Endothelial cell of umbilical vein (primary cell): Measurements from ENCODE around the gene CD37. TPM values are rescaled to one million over a fixed set of nuclear protein-coding genes. Genes with fewer than 3 reads are reported as not detected.

Experiments
- BruUV-seq: library from RNA; stranded (reverse); fragments of 400-500 nt; replicated peaks from 2 replicates; lab custom pipeline; 2021; lab: Mats Ljungman, UMichigan
- CTCF ChIA-PET: fragments of 300-600, 350-600 bp; sonication (Branson Sonifier 250); formaldehyde crosslinking; loops from one replicate; lab custom pipeline; 2021; ENCODE audit warnings: antibody characterized with exemption, inconsistent platforms; lab: Charles Lee
- POLR2A ChIA-PET: fragments of 300-600, 350-600 bp; sonication (Branson Sonifier 250); formaldehyde crosslinking; loops from one replicate; lab custom pipeline; 2021; ENCODE audit warnings: antibody characterized with exemption, inconsistent platforms; lab: Charles Lee
- DNase-seq: peaks from one replicate; pipeline ENCODE4 v3.0.0-alpha.2; 2011; ENCODE audit warnings: low read depth, low spot score
- FAIRE-seq: peaks from 2 replicates; lab custom pipeline; 2011; peaks lifted over from hg19 to GRCh38; lab: Jason Lieb, UNC
- H2AFZ ChIP-seq: 2 replicates; pipeline ENCODE4 v1.6.0; 2012; ENCODE audit warnings: low read depth, low read length, control low read depth, inconsistent platforms
- H3K27ac ChIP-seq: 2 replicates; pipeline ENCODE4 v1.5.1; 2011; ENCODE audit warnings: low read depth, mild to moderate bottlenecking, control low read depth, low read length, moderate library complexity; ENCODE audit not compliant: insufficient read depth
- H3K27me3 ChIP-seq, 2 experiments: 2 replicates each; pipeline versions ENCODE4 v1.6.0 to v1.6.1; 2011; ENCODE audit warnings: low read length in 2 of 2, mixed read lengths in 1 of 2; ENCODE audit not compliant: control insufficient read depth in 2 of 2, insufficient read depth in 2 of 2
- H3K36me3 ChIP-seq, 2 experiments: 2 replicates in 1 of 2; 3 replicates in 1 of 2; pipeline ENCODE4 v1.5.1; 2011; ENCODE audit warnings: low read length in 2 of 2, mild to moderate bottlenecking in 1 of 2, moderate library complexity in 1 of 2; ENCODE audit not compliant: control insufficient read depth in 2 of 2, insufficient read depth in 2 of 2; ENCODE audit errors: extremely low read depth in 1 of 2
- H3K4me1 ChIP-seq: 3 replicates; pipeline ENCODE4 v1.5.1; 2011; ENCODE audit warnings: mild to moderate bottlenecking, low read length; ENCODE audit not compliant: control insufficient read depth, insufficient read depth; ENCODE audit errors: extremely low read depth
- H3K4me2 ChIP-seq: 2 replicates; pipeline ENCODE4 v1.6.1; 2011; ENCODE audit warnings: low read length, control low read depth, mixed read lengths; ENCODE audit not compliant: insufficient read depth
- H3K4me3 ChIP-seq, 3 experiments: fragments of 200-600 bp in 1 of 3; sonication (generic), shearing (Covaris generic) in 1 of 3; replicated peaks in 1 of 3; 2 replicates each; pipeline ENCODE4 v1.5.1; 2011 to 2016; ENCODE audit warnings: control low read depth in 3 of 3, low read length in 3 of 3, mild to moderate bottlenecking in 2 of 3, inconsistent platforms in 1 of 3, low read depth in 1 of 3, moderate library complexity in 1 of 3; ENCODE audit not compliant: insufficient read depth in 1 of 3
- H3K79me2 ChIP-seq: 2 replicates; pipeline ENCODE4 v1.6.0; 2012; ENCODE audit warnings: low read length, inconsistent platforms; ENCODE audit not compliant: control insufficient read depth, insufficient read depth
- H3K9ac ChIP-seq: replicated peaks from 2 replicates; pipeline ENCODE3; 2011; ENCODE audit warnings: low read length, control low read depth; ENCODE audit not compliant: insufficient read depth; ENCODE audit errors: extremely low read depth
- H3K9me1 ChIP-seq: replicated peaks from 3 replicates; pipeline ENCODE4 v1.6.0; 2011; ENCODE audit warnings: mild to moderate bottlenecking, low read length; ENCODE audit not compliant: control insufficient read depth, insufficient read depth; ENCODE audit errors: extremely low read depth
- H3K9me3 ChIP-seq: replicated peaks from 2 replicates; pipeline ENCODE4 v1.5.1; 2012; ENCODE audit warnings: low read length, inconsistent platforms; ENCODE audit not compliant: control insufficient read depth, insufficient read depth
- H4K20me1 ChIP-seq: replicated peaks from 2 replicates; pipeline ENCODE3; 2011; ENCODE audit warnings: mild to moderate bottlenecking, low read length; ENCODE audit not compliant: control insufficient read depth, insufficient read depth; ENCODE audit errors: extremely low read depth
- CTCF ChIP-seq, 2 donors: IDR thresholded peaks; 1 replicate in 1 of 2; 2 replicates in 1 of 2; pipeline ENCODE4 v1.5.1; 2011; ENCODE audit warnings: low read length in 2 of 2, mild to moderate bottlenecking in 2 of 2, moderate library complexity in 2 of 2, control low read depth in 1 of 2, inconsistent platforms in 1 of 2, low read depth in 1 of 2; ENCODE audit not compliant: insufficient read depth in 1 of 2; ENCODE audit errors: extremely low read depth in 1 of 2
- EZH2 ChIP-seq: IDR thresholded peaks from 2 replicates; pipeline ENCODE4 v1.6.1; 2012; ENCODE audit warnings: borderline replicate concordance, low read depth, mild to moderate bottlenecking, moderate library complexity, low read length, inconsistent platforms; ENCODE audit not compliant: severe bottlenecking
- FOS ChIP-seq: IDR thresholded peaks from 2 replicates; pipeline ENCODE4 v1.6.1; 2011; ENCODE audit warnings: mild to moderate bottlenecking, low read length, moderate library complexity, borderline replicate concordance; ENCODE audit not compliant: insufficient read depth
- GATA2 ChIP-seq: IDR thresholded peaks from 2 replicates; pipeline ENCODE4 v1.7.0; 2011; ENCODE audit warnings: low read depth, mild to moderate bottlenecking, moderate library complexity, mixed read lengths, low read length; ENCODE audit not compliant: insufficient read length, insufficient read depth
- JUN ChIP-seq: IDR thresholded peaks from 2 replicates; pipeline ENCODE4 v1.6.1; 2011; ENCODE audit warnings: borderline replicate concordance, low read depth; ENCODE audit not compliant: insufficient read length, insufficient read depth
- MYC ChIP-seq: IDR thresholded peaks from one replicate; pipeline ENCODE4 v1.6.1; 2011; ENCODE audit warnings: mild to moderate bottlenecking, low read depth, low read length
- POLR2A ChIP-seq: IDR thresholded peaks from 2 replicates; pipeline ENCODE4 v1.6.1; 2012; ENCODE audit warnings: low read depth, mild to moderate bottlenecking, control low read depth, low read length
- POLR2AphosphoS5 ChIP-seq: IDR thresholded peaks from 2 replicates; pipeline ENCODE4 v1.6.1; 2012; ENCODE audit warnings: low read depth, mild to moderate bottlenecking, control low read depth, low read length, moderate library complexity; ENCODE audit not compliant: insufficient read depth
- dilution Hi-C: fragments of 300-500 bp; cut with MboI; formaldehyde crosslinking; loops from one replicate; pipeline ENCODE4 v1.15.0; 2019; ENCODE audit warnings: low sequenced_read_pairs; ENCODE audit not compliant: extremely low pct_ligation_motif_present
- intact Hi-C: fragments of 100-400 bp; cut with micrococcal nuclease; formaldehyde crosslinking; loops from one replicate; pipeline ENCODE4 v1.10.0; 2022
- polyA plus RNA-seq, 4 experiments: library from polyadenylated mRNA; depleted of rRNA in 3 of 4; stranded (reverse) in 3 of 4; unstranded in 1 of 4; fragments of >200 nt; gene quantifications; 2 replicates each; pipeline versions ENCODE4 v1.2.1 to v1.2.3, GENCODE V29; 2011 to 2012; ENCODE audit warnings: missing spikeins in 1 of 4
- total RNA-seq: library from RNA; stranded (reverse); gene quantifications from 2 replicates; pipeline ENCODE4 v1.2.3, GENCODE V29; 2021
- TF ChIP-seq, protein P1 (sequence below): IDR thresholded peaks from 2 replicates; pipeline ENCODE4 v1.6.1; 2011; ENCODE audit not compliant: insufficient read depth, insufficient read length

The CD37 gene
- total and polyA plus RNA-seq, 2 donors (not counting 3 experiments of a cell fraction or from before 2014, with no cell fraction given) = not detected

DNA sequence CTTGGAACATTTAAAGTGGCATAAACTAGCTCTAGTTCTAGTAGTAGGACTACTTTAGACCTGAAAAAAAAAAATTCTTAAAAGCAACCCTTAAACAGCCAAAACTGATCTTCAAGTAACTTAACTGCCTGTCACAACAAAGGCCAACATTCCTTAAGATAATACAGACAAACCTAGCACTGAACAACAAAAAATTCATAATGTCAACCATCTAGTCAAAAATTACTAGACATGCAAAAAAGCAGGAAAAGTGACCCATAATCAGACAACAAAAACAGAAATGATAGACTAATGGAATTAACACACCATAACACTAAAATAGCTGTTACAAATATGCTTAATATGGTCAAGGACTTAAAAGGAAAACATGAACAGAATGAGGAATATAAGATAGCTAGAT lies 16.9 kb upstream of the CD37 start:
- no peak overlapping the region for H3K9ac ChIP-seq
- BruUV-seq = no TSS peak
- H3K79me2 ChIP-seq = no peaks in the 10 kb centered on the region
- no peaks in the 10 kb centered on the region for H3K27me3 ChIP-seq
- no peaks in the 10 kb centered on the region for H3K9me3 ChIP-seq
- DNase-seq (no peak), FAIRE-seq (no peak)
- H3K4me1 ChIP-seq = no peaks in the 10 kb centered on the region
- no peak overlapping the region for H3K4me2 ChIP-seq
- no peak overlapping the region for H3K4me3 ChIP-seq
- intact Hi-C loops (no loop called here), dilution Hi-C loops (no loop called here)
- H3K36me3 ChIP-seq = no peaks in the 10 kb centered on the region
- no peaks in the 10 kb centered on the region for H4K20me1 ChIP-seq
- H3K9me1 ChIP-seq = no peaks in the 10 kb centered on the region
- TF ChIP-seq JUN = no peak
- TF ChIP-seq, protein P1, sequence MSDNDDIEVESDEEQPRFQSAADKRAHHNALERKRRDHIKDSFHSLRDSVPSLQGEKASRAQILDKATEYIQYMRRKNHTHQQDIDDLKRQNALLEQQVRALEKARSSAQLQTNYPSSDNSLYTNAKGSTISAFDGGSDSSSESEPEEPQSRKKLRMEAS = no peak
- no peak for TF ChIP-seq POLR2A
- TF ChIP-seq CTCF (IDR thresholded peaks at IDR 0.05; ENCODE audit: extremely low read depth in 1 of 2, insufficient read depth in 1 of 2, low read depth in 1 of 2, low read length in 2 of 2) = no peak
- no peak for TF ChIP-seq GATA2
- no peak for TF ChIP-seq MYC
- no peak for TF ChIP-seq POLR2AphosphoS5
- TF ChIP-seq FOS = no peak
- no peak for TF ChIP-seq EZH2
- ChIA-PET POLR2A (no interaction called here), CTCF (interaction anchor here (1.2 to 1.5 kb wide), 3 partner anchors 10 to 17 kb away, joined by 3 to 9 read pairs (median 6); no protein-coding TSS in a partner anchor)
- H3K27ac ChIP-seq = no peak overlapping the region
- no peak overlapping the region for H2AFZ ChIP-seq
